Measurements from ENCODE around the gene IRF1.

DNA sequence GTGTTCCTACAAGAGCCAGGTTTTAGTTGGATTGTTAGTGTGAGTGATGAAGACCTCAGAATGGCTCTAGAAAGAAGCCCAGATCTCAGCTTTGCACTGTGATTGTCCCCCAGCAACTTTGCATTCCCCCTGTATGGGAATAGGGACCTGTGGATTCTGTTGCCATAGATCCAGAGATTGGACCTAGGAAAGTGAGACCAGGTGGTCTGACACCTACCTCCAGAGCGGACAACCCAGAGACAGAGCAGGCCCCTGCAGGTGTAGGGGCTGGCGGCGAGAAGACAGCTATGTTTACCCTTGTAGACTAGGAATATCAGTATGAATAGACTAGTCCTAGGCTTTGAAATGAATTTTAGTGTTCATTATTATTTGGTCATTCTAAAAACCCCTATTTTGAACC, 53.6 kb downstream of the IRF1 start:
- TF ChIP-seq, protein P1, sequence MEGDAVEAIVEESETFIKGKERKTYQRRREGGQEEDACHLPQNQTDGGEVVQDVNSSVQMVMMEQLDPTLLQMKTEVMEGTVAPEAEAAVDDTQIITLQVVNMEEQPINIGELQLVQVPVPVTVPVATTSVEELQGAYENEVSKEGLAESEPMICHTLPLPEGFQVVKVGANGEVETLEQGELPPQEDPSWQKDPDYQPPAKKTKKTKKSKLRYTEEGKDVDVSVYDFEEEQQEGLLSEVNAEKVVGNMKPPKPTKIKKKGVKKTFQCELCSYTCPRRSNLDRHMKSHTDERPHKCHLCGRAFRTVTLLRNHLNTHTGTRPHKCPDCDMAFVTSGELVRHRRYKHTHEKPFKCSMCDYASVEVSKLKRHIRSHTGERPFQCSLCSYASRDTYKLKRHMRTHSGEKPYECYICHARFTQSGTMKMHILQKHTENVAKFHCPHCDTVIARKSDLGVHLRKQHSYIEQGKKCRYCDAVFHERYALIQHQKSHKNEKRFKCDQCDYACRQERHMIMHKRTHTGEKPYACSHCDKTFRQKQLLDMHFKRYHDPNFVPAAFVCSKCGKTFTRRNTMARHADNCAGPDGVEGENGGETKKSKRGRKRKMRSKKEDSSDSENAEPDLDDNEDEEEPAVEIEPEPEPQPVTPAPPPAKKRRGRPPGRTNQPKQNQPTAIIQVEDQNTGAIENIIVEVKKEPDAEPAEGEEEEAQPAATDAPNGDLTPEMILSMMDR (IDR thresholded peaks at IDR 0.05 in 8 of 11, conservative IDR thresholded peaks at IDR 0.05 in 3 of 11): no peak
- no peak for TF ChIP-seq POLR2A (IDR thresholded peaks at IDR 0.05)
